PC-3 (cell line): ENCODE results near the gene LAMA5.

Experiments used
- EZH2 ChIP-seq: fragments of 300-600 bp; sonication (generic); IDR thresholded peaks from one replicate; pipeline ENCODE4 v1.6.1; 2017; ENCODE audit warnings: antibody characterized with exemption, mild to moderate bottlenecking, low read length; ENCODE audit not compliant: unreplicated experiment
- TF ChIP-seq, protein P1 (sequence below): fragments of 300-600 bp; sonication (generic); conservative IDR thresholded peaks from 2 replicates; pipeline ENCODE4 v1.5.1; 2017; ENCODE audit warnings: antibody characterized with exemption, low read depth, mild to moderate bottlenecking, low read length

DNA sequence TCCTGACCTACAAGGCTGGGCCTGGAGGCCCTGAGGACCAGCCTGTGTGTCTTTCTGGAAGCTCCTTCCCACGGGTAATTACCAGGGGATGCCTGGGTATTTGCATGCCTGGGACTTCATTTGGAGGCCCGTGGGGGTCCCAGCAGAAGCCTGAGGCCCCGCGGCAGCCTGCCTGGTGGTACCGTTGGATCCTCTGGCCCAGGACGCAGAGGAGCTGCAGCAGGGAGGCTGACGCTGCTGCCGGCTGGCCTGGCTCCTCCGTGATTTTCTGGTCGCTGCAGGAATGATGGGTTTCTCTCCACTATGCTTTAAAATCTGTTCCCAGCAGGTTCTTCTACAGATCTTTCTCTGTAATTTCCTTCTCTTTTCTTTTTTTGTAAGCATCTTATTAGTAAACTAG, 33.4 kb upstream of the LAMA5 start:
- TF ChIP-seq EZH2, result no peak
- TF ChIP-seq, protein P1, sequence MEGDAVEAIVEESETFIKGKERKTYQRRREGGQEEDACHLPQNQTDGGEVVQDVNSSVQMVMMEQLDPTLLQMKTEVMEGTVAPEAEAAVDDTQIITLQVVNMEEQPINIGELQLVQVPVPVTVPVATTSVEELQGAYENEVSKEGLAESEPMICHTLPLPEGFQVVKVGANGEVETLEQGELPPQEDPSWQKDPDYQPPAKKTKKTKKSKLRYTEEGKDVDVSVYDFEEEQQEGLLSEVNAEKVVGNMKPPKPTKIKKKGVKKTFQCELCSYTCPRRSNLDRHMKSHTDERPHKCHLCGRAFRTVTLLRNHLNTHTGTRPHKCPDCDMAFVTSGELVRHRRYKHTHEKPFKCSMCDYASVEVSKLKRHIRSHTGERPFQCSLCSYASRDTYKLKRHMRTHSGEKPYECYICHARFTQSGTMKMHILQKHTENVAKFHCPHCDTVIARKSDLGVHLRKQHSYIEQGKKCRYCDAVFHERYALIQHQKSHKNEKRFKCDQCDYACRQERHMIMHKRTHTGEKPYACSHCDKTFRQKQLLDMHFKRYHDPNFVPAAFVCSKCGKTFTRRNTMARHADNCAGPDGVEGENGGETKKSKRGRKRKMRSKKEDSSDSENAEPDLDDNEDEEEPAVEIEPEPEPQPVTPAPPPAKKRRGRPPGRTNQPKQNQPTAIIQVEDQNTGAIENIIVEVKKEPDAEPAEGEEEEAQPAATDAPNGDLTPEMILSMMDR, result no peak
